H1 (cell line): ENCODE data around the gene CEP95. TPM values are rescaled to one million over a fixed set of nuclear protein-coding genes. Genes with fewer than 3 reads are reported as not detected.

ENCODE experiments used
- CTCF ChIA-PET: fragments of 300-600 bp; sonication (Branson Sonifier 250); formaldehyde crosslinking; loops from one replicate; lab custom pipeline; 2021; ENCODE audit not compliant: partially characterized antibody; lab: Charles Lee
- POLR2A ChIA-PET: fragments of 300-600 bp; sonication (Branson Sonifier 250); formaldehyde crosslinking; loops from one replicate; lab custom pipeline; 2021; ENCODE audit warnings: inconsistent platforms; ENCODE audit not compliant: partially characterized antibody; lab: Charles Lee
- DNase-seq, 2 experiments: peaks; one replicate each; pipeline versions ENCODE4 v3.0.0 to v3.0.0-alpha.2; 2010 to 2022; ENCODE audit warnings: low spot score in 2 of 2, low read depth in 1 of 2, mixed read lengths in 1 of 2
- FAIRE-seq: peaks from 2 replicates; lab custom pipeline; 2011; peaks lifted over from hg19 to GRCh38; lab: Jason Lieb, UNC
- H2AFZ ChIP-seq: 2 replicates; pipeline ENCODE4 v1.8.1; 2012; ENCODE audit warnings: low read length, inconsistent platforms
- H2AK5ac ChIP-seq: 2 replicates; pipeline ENCODE4 v1.6.1; 2013; ENCODE audit warnings: low read depth, low read length
- H2BK120ac ChIP-seq: replicated peaks from 2 replicates; pipeline ENCODE3; 2013; ENCODE audit warnings: low read depth, low read length, inconsistent platforms
- H2BK12ac ChIP-seq: 2 replicates; pipeline ENCODE4 v1.6.1; 2013; ENCODE audit warnings: low read depth, low read length
- H2BK15ac ChIP-seq: 2 replicates; pipeline ENCODE4 v1.6.1; 2013; ENCODE audit warnings: low read length
- H2BK20ac ChIP-seq: 2 replicates; pipeline ENCODE4 v1.6.1; 2013; ENCODE audit warnings: low read length
- H2BK5ac ChIP-seq: 2 replicates; pipeline ENCODE4 v1.6.1; 2013; ENCODE audit warnings: low read depth, low read length
- H3K14ac ChIP-seq: 2 replicates; pipeline ENCODE4 v1.6.1; 2013; ENCODE audit warnings: inconsistent platforms; ENCODE audit not compliant: insufficient read length
- H3K18ac ChIP-seq: 2 replicates; pipeline ENCODE4 v1.6.1; 2013; ENCODE audit warnings: low read length; ENCODE audit errors: extremely low read depth
- H3K23ac ChIP-seq: 2 replicates; pipeline ENCODE4 v1.6.1; 2013; ENCODE audit warnings: inconsistent platforms; ENCODE audit not compliant: insufficient read length
- H3K23me2 ChIP-seq: 2 replicates; pipeline ENCODE4 v1.6.1; 2013; ENCODE audit warnings: low read depth, low read length
- H3K27ac ChIP-seq: 2 replicates; pipeline ENCODE4 v1.6.1; 2011; ENCODE audit warnings: low read depth, low read length, inconsistent platforms
- H3K27me3 ChIP-seq, 4 experiments: replicated peaks in 1 of 4; 1 replicate in 1 of 4; 2 replicates in 3 of 4; pipeline versions ENCODE4 v1.6.1 to v1.8.1; 2011 to 2013; ENCODE audit warnings: low read length in 3 of 4, mild to moderate bottlenecking in 3 of 4, inconsistent platforms in 2 of 4, mixed read lengths in 2 of 4, moderate library complexity in 1 of 4; ENCODE audit not compliant: control insufficient read depth in 3 of 4, insufficient read depth in 3 of 4; ENCODE audit errors: extremely low read depth in 1 of 4
- H3K36me3 ChIP-seq, 4 experiments: 2 replicates each; pipeline versions ENCODE4 v1.6.1 to v1.8.1; 2011 to 2013; ENCODE audit warnings: mild to moderate bottlenecking in 4 of 4, low read length in 3 of 4, moderate library complexity in 2 of 4, control low read depth in 1 of 4, inconsistent platforms in 1 of 4; ENCODE audit not compliant: insufficient read depth in 4 of 4, control insufficient read depth in 2 of 4
- H3K4ac ChIP-seq: replicated peaks from 2 replicates; pipeline ENCODE3; 2013; ENCODE audit warnings: low read length, low read depth, mixed read lengths, inconsistent platforms; ENCODE audit not compliant: insufficient read length
- H3K4me1 ChIP-seq, 4 experiments: replicated peaks in 1 of 4; 1 replicate in 1 of 4; 2 replicates in 3 of 4; pipeline versions ENCODE4 v1.6.1 to v1.8.1; 2011 to 2013; ENCODE audit warnings: low read length in 3 of 4, inconsistent platforms in 2 of 4, mixed read lengths in 1 of 4; ENCODE audit not compliant: insufficient read depth in 4 of 4, control insufficient read depth in 3 of 4
- H3K4me2 ChIP-seq, 2 experiments: 2 replicates each; pipeline versions ENCODE4 v1.6.1 to v1.8.1; 2011 to 2013; ENCODE audit warnings: low read depth in 2 of 2, low read length in 2 of 2, control low read depth in 1 of 2, inconsistent platforms in 1 of 2, mild to moderate bottlenecking in 1 of 2; ENCODE audit not compliant: insufficient read depth in 1 of 2
- H3K4me3 ChIP-seq, 4 experiments: fragments of 200-600, 300-600 bp in 1 of 4; sonication (generic), shearing (Covaris generic), sonication (Bioruptor Twin) in 1 of 4; 2 replicates each; pipeline versions ENCODE4 v1.5.1 to v1.8.1; 2011 to 2016; ENCODE audit warnings: low read length in 4 of 4, low read depth in 3 of 4, control low read depth in 2 of 4, inconsistent platforms in 2 of 4, mild to moderate bottlenecking in 2 of 4, mixed read lengths in 1 of 4, moderate library complexity in 1 of 4; ENCODE audit not compliant: insufficient read depth in 2 of 4; ENCODE audit errors: extremely low read depth in 1 of 4
- H3K56ac ChIP-seq: replicated peaks from 2 replicates; pipeline ENCODE3; 2013; ENCODE audit warnings: low read depth, mild to moderate bottlenecking, mixed read lengths, low read length, inconsistent platforms; ENCODE audit not compliant: insufficient read length
- H3K79me1 ChIP-seq: 2 replicates; pipeline ENCODE4 v1.6.1; 2013; ENCODE audit warnings: low read depth, low read length, control low read depth
- H3K79me2 ChIP-seq, 2 experiments: 2 replicates each; pipeline versions ENCODE4 v1.6.1 to v1.8.1; 2012 to 2013; ENCODE audit warnings: low read length in 2 of 2, mild to moderate bottlenecking in 2 of 2, inconsistent platforms in 1 of 2; ENCODE audit not compliant: insufficient read depth in 2 of 2, control insufficient read depth in 1 of 2
- H3K9ac ChIP-seq, 4 experiments: replicated peaks in 1 of 4; 1 replicate in 1 of 4; 2 replicates in 3 of 4; pipeline versions ENCODE4 v1.6.1 to v1.8.1; 2011 to 2013; ENCODE audit warnings: low read depth in 3 of 4, low read length in 3 of 4, control low read depth in 2 of 4, mild to moderate bottlenecking in 2 of 4, moderate library complexity in 2 of 4, inconsistent platforms in 1 of 4; ENCODE audit errors: extremely low read depth in 1 of 4
- H3K9me3 ChIP-seq, 2 experiments: 2 replicates each; pipeline versions ENCODE4 v1.6.1 to v1.8.1; 2012 to 2013; ENCODE audit warnings: mild to moderate bottlenecking in 2 of 2, moderate library complexity in 2 of 2, control low read depth in 1 of 2, inconsistent platforms in 1 of 2, low read depth in 1 of 2, low read length in 1 of 2, mixed read lengths in 1 of 2; ENCODE audit not compliant: insufficient read depth in 2 of 2
- H4K20me1 ChIP-seq, 2 experiments: replicated peaks in 1 of 2; 2 replicates each; pipeline versions ENCODE3 to v1.8.1; 2011 to 2013; ENCODE audit warnings: inconsistent platforms in 2 of 2, low read length in 2 of 2, mild to moderate bottlenecking in 1 of 2; ENCODE audit not compliant: insufficient read depth in 2 of 2, control insufficient read depth in 1 of 2
- H4K5ac ChIP-seq: 2 replicates; pipeline ENCODE4 v1.6.1; 2013; ENCODE audit warnings: low read length, low read depth, mixed read lengths, inconsistent platforms; ENCODE audit not compliant: insufficient read length
- H4K8ac ChIP-seq: 2 replicates; pipeline ENCODE4 v1.8.0; 2013; ENCODE audit warnings: mild to moderate bottlenecking, moderate library complexity, low read length, inconsistent platforms; ENCODE audit not compliant: insufficient read depth; ENCODE audit errors: extremely low read depth
- H4K91ac ChIP-seq: replicated peaks from 2 replicates; pipeline ENCODE3; 2013; ENCODE audit warnings: low read length, mixed read lengths, inconsistent platforms; ENCODE audit not compliant: insufficient read length
- BACH1 ChIP-seq: IDR thresholded peaks from 2 replicates; pipeline ENCODE4 v1.6.1; 2012; ENCODE audit warnings: low read length, improper control_type of control experiment
- BRCA1 ChIP-seq: IDR thresholded peaks from 2 replicates; pipeline ENCODE4 v1.6.1; 2012; ENCODE audit warnings: low read depth, low read length, improper control_type of control experiment
- CHD1 ChIP-seq: IDR thresholded peaks from 2 replicates; pipeline ENCODE4 v1.6.1; 2012; ENCODE audit warnings: low read depth, low read length, improper control_type of control experiment
- EGR1 ChIP-seq: IDR thresholded peaks from 2 replicates; pipeline ENCODE4 v1.6.1; 2011; ENCODE audit warnings: low read depth, low read length, borderline replicate concordance
- PHF8 ChIP-seq: fragments of 200-600 bp; sonication (generic); conservative IDR thresholded peaks from 2 replicates; pipeline ENCODE4 v1.7.1; 2012; ENCODE audit warnings: low read depth, mild to moderate bottlenecking, inconsistent platforms, low read length, moderate library complexity
- POLR2A ChIP-seq, 2 experiments: IDR thresholded peaks; 1 replicate in 1 of 2; 2 replicates in 1 of 2; pipeline ENCODE4 v1.6.1; 2011; ENCODE audit warnings: low read depth in 2 of 2, low read length in 2 of 2, mild to moderate bottlenecking in 2 of 2; ENCODE audit errors: control extremely low read depth in 1 of 2
- RBBP5 ChIP-seq: IDR thresholded peaks from 2 replicates; pipeline ENCODE4 v1.7.1; 2012; ENCODE audit warnings: low read depth, mild to moderate bottlenecking, inconsistent platforms, low read length, moderate library complexity, borderline replicate concordance
- RNF2 ChIP-seq: fragments of 200-900, 300-1000 bp; sonication (generic); IDR thresholded peaks from 2 replicates; pipeline ENCODE4 v1.7.1; 2016; ENCODE audit warnings: borderline replicate concordance, low read depth, mild to moderate bottlenecking, antibody characterized with exemption, low read length; ENCODE audit not compliant: poor library complexity, severe bottlenecking; ENCODE audit errors: missing control alignments
- SP4 ChIP-seq: IDR thresholded peaks from 2 replicates; pipeline ENCODE4 v1.6.1; 2012; ENCODE audit warnings: low read length, inconsistent platforms
- WGBS, 2 experiments: shearing (Covaris generic) in 1 of 2; methylation state at CpG; one replicate each; pipeline versions ENCODE4 v1.1.6 to v1.1.7; 2013 to 2015; ENCODE audit warnings: low lambda C conversion rate in 2 of 2, mixed read lengths in 2 of 2, inconsistent platforms in 1 of 2, low coverage in 1 of 2, missing lambda C conversion rate in 1 of 2; ENCODE audit not compliant: insufficient replicate concordance in 2 of 2, insufficient coverage in 1 of 2, insufficient read length in 1 of 2; ENCODE audit errors: extremely low coverage in 1 of 2, missing lambda C conversion rate in 1 of 2; 5-methylcytosine and 5-hydroxymethylcytosine counted together
- polyA plus RNA-seq, 7 experiments: library from polyadenylated mRNA; depleted of rRNA in 3 of 7; stranded (reverse) in 5 of 7; unstranded in 2 of 7; fragments of >200 nt in 5 of 7; fragments of 200-250 nt in 2 of 7; gene quantifications; 1 replicate in 5 of 7; 2 replicates in 1 of 7; 4 replicates in 1 of 7; pipeline versions ENCODE4 v1.2.1 to v1.2.3, GENCODE V29; 2011 to 2013; ENCODE audit warnings: missing spikeins in 2 of 7, mixed read lengths in 2 of 7
- total RNA-seq: library from RNA; stranded (reverse); fragmentation: NEBNext Ultra II Directional; extraction: Animal tissue kit (Norgen Biotek cat#: 25700); gene quantifications from 2 replicates; pipeline ENCODE4 v1.2.1, GENCODE V29; 2021

CEP95 gene
- total and polyA plus RNA-seq, 2 of the 8 experiments (the other 6 are each of a cell fraction or from before 2014, with no cell fraction given), result 22.3 to 51.5 TPM

DNA sequence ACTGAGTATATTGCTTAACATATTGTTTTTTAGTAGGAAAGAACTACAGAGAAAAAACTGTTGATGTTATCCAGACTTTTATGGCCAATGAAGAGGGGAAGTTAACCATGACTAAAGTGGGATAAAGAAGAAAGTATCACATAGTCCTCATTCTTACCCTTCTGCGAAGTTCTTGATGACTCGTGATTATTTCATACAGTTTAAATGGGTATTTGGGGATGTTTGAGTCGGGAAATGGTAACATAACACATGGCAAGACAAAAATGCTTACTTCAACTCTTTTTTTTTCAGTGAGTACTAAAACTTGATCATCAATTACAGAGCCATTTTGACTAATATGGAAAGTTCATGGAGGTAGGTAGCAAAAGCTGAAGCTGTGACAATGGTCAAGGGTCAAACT is 14.8 kb upstream of the CEP95 start:
- H3K18ac ChIP-seq, result no peak overlapping the region

More for the DNA sequence above, 14.8 kb upstream of the CEP95 start:
- no peak overlapping the region for H2BK120ac ChIP-seq
- H3K56ac ChIP-seq, result no peak overlapping the region
- no peak overlapping the region for H3K4me3 ChIP-seq
- FAIRE-seq (no peak), DNase-seq (no peak)
- no peak overlapping the region for H3K23ac ChIP-seq
- peaks cover 0 to 3% (median 0%) of the 10 kb centered on the region in 4 experiments; a peak in 1 of 7 replicates for H3K4me1 ChIP-seq
- H4K5ac ChIP-seq, result no peak overlapping the region
- TF ChIP-seq PHF8 (no peak), RNF2 (no peak), BRCA1 (no peak), RBBP5 (no peak), POLR2A (IDR thresholded peaks at IDR 0.05; ENCODE audit: control extremely low read depth in 1 of 2, low read depth in 2 of 2, low read length in 2 of 2) (no peak), EGR1 (no peak), CHD1 (no peak), BACH1 (no peak), SP4 (no peak)
- H3K27ac ChIP-seq, result no peak overlapping the region
- no peak overlapping the region for H3K14ac ChIP-seq
- no peak overlapping the region for H4K8ac ChIP-seq
- ChIA-PET CTCF (interaction anchor here (0.6 to 6.0 kb wide), 18 partner anchors 9 to 162 kb away, joined by 3 to 112 read pairs (median 5); partner anchors contain the start of genes CEP95 and DDX5), POLR2A (interaction anchor here (1.2 to 11.8 kb wide), 2 partner anchors 13 to 170 kb away, joined by 3 to 320 read pairs; partner anchors contain the start of genes CEP95, DDX5 and SMURF2)
- H3K36me3 ChIP-seq, result peaks cover 11 to 60% (median 38%) of the 10 kb centered on the region in 4 experiments
- no peak overlapping the region for H4K91ac ChIP-seq
- H2BK5ac ChIP-seq, result no peak overlapping the region
- H2BK12ac ChIP-seq, result no peak overlapping the region
- no peak overlapping the region for H3K4ac ChIP-seq
- H2AFZ ChIP-seq, result no peak overlapping the region
- peaks cover 0 to 3% of the 10 kb centered on the region in 2 experiments for H4K20me1 ChIP-seq
- H2BK15ac ChIP-seq, result no peak overlapping the region
- peaks cover 0 to 2% of the 10 kb centered on the region in 2 experiments; a peak in 1 of 4 replicates for H3K9me3 ChIP-seq
- 96% methylated on average over 3 of the region's 3 CpGs; no CpG with 5 or more reads in 1 of the 2 experiments for WGBS, 2 experiments
- no peak overlapping the region for H3K4me2 ChIP-seq
- H3K9ac ChIP-seq, result no peak overlapping the region
- peaks cover 4% of the 10 kb centered on the region for H3K23me2 ChIP-seq
- H3K79me2 ChIP-seq, result peaks cover 7 to 36% of the 10 kb centered on the region in 2 experiments; a peak in 3 of 4 replicates
- no peak overlapping the region for H2BK20ac ChIP-seq
- H2AK5ac ChIP-seq, result no peak overlapping the region
- H3K27me3 ChIP-seq, result no peaks in the 10 kb centered on the region
- peaks cover 9% of the 10 kb centered on the region for H3K79me1 ChIP-seq
